Stimulated activated CD8-positive, alpha-beta memory T cell treated with anti-CD3 and anti-CD28 coated beads, Interleukin-12 subunit alpha, Interleukin-12 subunit beta, amount 100 ng/mL, for 1 hour (primary cell): ENCODE results near the gene NOXA1.
A peak's percentile ranks its signal among the peaks of the same experiment; 100 is the strongest.
"Not testable (repeated sequence)": the region's sequence is repeated elsewhere in the genome, so short reads cannot be mapped to it uniquely, and the experiment has no call there.

Experiments used
- DNase-seq: peaks from one replicate; pipeline ENCODE4 v3.0.0-alpha.2; 2020; ENCODE audit warnings: low read depth

NOXA1 gene, protein sequence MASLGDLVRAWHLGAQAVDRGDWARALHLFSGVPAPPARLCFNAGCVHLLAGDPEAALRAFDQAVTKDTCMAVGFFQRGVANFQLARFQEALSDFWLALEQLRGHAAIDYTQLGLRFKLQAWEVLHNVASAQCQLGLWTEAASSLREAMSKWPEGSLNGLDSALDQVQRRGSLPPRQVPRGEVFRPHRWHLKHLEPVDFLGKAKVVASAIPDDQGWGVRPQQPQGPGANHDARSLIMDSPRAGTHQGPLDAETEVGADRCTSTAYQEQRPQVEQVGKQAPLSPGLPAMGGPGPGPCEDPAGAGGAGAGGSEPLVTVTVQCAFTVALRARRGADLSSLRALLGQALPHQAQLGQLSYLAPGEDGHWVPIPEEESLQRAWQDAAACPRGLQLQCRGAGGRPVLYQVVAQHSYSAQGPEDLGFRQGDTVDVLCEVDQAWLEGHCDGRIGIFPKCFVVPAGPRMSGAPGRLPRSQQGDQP

DNA sequence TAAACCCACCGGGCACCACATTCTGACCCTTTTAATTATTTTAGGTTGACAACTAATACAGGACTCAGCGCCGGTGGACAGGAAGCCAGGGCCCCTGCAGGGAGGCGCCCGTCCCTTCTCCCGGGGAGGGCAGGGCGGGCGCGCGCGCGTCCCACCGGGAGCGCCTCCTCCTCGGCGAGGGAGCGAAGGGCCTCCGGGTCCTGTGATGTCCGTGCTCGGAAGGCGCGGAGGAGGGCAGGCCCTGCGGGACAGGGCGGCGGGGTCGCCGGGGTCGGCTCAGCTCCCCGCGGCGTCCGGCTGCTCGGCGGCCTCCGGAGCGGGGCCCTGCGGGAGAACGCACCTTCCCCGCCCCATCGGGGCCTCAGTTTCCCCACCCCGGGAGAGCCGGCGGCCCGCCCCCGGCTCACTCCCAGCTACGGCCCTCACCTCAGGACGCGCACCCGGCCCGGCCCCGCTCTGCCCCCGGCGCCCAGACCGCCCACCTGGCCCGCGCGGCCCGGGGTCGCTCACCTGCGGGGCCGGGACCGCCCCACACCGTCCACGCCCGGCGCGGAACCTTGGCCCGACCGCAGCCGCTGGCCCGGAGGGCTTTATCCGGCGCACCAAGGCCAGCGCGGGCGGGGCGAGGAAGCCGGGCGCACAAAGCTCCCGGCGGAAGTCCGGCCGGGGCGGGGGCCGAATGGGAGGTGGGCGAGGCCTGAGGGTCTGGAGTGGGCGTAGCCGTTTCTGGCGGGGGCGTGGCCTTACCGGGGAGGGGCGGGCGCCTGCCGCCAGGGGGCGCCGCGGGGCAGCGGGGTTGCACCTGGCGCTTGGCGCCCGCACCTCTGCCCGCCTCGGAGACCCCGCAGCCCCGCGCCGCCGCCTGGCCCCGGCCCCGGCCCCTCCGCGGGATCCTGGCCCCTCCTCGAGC lies at the start of gene NOXA1, which contains the start of gene EXD3:
TSS of gene NOXA1 (plus strand) at position 790 of the 910 bp plus-strand sequence. CDS start 137 bp downstream, outside the sequence.
TSS of gene EXD3 (minus strand) at position 559 of the 910 bp plus-strand sequence. CDS start 27,805 bp downstream, outside the sequence.
- DNase-seq, result peak; percentile 88

DNA sequence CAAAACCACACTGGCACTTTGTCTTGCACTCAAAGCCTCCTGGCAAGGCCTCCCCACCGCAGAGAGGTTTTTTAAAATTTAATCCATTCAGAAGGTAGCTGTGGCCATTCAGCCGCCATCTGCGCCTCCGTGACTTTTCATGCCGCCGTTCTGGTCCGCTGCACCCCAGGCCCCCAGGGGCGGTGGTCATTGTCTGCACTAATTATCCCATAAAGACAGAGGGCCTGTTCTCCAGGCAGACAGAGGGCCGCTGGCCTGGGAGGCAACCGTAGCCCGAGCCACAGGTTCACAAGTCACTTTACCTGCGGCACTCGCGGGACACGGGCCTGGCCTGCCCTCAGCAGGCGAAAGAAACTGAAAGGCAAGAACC lies 49.6 kb upstream of the NOXA1 start:
- DNase-seq, result no peak

DNA sequence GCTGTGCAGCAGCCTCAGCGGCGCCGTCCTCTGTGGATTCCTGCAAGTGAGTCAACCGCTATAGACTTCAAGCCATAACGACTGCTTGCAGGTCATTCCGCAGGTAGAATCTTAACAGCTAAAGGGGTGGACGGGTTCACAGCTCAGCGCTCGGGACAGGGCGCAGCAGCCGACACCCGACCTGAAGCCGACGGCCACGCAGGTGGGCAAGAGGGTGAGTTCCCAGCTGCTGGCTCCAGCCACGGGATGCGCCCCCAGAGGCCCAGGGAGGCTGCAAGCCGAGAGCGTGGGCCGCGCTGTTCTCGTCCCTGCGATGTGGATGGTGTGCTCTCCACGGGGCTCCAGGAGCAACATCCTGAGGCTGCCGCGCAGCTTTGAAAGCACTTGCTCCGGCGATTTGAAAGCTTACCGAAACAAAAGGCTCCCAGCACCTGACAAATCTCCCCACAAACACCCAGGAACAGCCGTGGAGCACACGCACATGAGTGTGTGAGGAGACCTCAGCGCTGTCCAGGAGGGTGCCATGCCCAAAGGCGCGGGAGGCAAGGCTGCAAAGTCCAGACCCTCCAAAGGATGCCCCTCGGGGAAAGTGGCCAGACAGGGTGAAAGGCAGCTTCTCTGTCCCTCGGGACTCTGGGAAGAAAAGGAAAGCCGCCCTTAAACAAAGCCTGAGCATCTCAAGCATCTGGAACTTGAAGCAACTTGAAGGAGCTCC lies 48.9 kb upstream of the NOXA1 start:
- DNase-seq, result no peak

DNA sequence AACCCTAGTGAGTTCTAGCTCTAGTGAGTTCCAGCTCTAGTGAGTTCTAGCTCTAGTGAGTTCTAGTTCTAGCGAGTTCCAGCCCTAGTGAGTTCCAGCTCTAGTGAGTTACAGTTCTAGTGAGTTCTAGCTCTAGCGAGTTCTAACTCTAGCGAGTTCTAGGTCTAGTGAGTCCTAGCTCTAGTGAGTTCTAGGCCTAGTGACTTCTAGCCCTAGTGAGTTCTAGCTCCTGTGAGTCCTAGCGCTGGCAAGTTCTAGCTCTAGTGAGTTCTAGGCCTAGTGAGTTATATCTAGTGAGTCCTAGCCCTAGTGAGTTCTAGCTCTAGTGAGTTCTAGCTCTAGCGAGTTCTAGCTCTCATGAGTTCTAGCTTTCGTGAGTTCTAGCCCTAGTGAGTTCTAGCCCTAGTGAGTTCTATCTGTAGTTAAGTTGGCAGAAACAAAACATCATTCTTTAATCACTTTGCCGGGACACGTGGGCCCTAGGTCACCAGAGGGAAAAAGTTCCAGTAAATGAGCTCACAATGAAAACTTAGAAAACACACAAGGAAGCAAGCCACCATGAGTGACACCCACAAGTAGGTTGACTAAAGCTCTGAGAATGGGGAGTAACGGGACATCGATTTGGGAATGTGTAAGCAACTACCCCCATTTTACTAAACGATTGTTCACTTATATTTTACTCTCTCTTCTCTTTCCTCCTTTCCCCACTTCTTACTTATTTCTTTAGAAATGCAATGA lies 47.7 kb upstream of the NOXA1 start:
- DNase-seq, result no peak

DNA sequence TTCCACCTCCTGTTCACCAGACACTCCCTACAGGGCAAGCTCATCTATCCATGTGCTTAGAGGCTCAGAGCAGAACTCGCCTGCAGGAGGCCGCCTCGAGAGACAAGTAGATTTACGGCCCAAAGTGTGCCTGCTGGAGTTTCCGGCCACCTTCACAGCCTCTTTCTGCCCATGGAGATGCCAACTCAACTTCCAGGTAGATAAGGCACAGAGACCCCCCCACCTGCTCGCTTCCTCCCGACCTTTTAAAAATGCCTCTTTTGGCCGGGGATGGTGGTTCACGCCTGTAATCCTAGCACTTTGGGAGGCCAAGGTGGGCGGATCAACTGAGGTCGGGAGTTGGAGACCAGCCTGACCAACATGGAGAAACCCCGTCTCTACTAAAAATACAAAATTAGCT lies 46.8 kb upstream of the NOXA1 start:
- no peak for DNase-seq

DNA sequence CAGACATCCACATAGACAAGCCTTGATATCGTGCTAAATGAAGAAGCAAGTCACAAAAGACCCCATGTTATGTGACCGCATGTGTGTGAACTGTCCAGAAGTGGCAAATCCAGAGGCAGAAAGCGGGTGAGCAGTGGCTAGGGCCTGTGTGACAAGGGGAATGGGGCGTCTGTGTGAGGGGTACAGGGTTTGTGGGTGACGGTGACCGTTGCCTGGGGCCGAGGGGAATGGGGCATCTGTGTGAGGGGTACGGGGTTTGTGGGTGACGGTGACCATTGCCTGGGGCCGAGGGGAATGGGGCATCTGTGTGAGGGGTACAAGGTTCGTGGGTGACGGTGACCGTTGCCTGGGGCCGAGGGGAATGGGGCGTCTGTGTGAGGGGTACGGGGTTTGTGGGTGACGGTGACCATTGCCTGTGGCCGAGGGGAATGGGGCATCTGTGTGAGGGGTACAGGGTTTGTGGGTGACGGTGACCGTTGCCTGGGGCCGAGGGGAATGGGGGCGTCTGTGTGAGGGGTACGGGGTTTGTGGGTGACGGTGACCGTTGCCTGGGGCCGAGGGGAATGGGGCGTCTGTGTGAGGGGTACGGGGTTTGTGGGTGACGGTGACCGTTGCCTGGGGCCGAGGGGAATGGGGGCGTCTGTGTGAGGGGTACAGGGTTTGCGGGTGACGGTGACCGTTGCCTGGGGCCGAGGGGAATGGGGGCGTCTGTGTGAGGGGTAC lies 44.3 kb upstream of the NOXA1 start:
- not testable (repeated sequence) for DNase-seq

DNA sequence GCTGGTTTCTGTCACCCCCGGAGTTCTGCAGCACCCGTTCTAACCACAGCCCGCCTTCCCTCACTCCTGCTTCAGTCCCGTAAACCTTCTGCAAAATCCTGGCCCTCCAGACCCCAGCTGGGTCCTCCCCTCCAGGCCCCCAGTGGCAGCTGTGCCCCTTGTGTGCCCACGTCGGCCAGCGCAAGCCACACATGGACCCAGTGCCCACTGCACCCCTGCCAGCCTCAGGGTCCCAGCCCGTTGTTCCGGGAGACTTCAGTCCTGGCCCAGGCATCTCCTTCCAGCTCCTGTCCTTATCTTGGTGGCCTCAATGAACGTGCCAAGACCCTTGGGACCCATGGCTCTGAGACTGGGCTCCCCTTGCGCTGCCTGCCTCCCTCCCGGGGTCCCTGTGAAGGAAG lies 43.4 kb upstream of the NOXA1 start:
- DNase-seq, result no peak

DNA sequence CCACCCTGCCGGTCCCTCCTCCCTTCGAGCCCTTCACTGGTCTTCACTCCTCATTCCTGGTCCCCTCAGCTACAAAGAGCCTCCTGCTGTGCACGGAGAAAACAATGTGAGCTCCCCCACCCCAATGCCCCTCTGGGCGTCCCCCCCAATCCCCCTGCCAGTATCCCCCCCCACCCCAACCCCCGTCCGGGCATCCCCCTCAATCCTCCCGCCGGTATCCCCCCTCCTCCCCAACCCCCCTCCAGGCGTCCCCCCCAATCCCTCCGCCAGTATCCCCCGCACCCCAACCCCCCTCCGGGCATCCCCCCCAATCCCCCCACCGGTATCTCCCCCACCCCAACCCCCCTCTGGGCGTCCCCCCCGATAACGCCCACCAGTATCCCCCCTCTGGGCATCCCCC lies 43.0 kb upstream of the NOXA1 start:
- no peak for DNase-seq

DNA sequence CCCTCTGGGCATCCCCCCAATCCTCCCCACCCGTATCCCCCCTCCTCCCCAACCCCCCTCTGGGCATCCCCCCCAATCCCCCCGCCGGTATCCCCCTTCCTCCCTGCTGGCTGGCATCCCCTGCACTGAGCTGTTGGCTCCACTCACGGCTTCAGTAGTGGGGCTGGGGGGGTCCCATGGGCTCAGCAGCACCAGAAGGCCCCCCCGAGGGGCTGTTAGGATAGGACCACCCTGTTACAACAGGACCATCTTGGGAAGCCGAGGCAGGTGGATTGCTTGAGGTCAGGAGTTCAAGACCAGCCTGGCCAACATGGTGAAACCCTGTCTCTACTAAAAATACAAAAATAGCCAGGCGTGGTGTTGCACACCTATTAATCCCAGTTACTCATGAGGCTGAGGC lies 42.6 kb upstream of the NOXA1 start:
- no peak for DNase-seq

DNA sequence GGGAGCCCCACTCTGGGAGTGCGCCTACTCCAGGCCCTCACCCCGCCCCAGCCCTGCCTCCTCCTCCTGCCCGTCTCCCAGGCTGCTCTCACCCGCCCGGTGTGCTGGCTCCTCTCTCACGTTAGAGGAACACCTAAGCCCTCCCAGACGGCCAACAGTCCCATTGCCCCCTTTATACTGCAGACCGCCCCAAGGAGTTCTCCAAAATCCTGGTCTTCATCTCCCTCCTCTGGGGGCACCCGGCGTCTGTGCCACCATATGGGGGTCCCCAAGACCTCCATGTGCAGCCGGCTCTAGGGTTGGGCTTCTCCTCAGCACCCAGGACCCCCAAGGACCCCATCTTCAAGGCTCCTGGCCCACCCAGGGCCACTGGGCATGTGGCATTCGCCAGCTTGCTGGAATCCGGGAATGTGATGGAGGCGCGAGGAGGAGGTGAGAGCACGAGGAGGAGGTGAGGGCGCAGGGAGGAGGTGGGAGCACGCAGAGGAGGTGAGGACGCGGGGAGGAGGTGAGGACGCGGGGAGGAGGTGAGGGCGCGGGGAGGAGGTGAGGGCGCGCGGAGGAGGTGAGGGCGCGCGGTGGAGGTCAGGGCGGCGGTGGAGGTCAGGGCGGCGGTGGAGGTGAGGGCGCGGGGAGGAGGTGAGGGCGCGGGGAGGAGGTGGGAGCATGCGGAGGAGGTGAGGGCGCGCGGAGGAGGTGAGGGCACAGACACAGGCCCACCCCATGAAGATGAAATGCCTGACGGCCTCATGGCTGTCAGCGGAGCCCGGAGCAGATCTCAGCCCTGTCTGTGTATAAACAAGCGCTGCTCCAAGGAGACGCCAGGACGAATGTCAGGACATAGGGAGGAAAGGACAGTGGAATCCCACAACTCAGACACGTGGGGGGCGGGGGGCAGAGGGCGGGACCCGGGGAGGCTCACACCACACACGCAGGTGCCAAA lies 41.4 kb upstream of the NOXA1 start:
- no peak for DNase-seq

DNA sequence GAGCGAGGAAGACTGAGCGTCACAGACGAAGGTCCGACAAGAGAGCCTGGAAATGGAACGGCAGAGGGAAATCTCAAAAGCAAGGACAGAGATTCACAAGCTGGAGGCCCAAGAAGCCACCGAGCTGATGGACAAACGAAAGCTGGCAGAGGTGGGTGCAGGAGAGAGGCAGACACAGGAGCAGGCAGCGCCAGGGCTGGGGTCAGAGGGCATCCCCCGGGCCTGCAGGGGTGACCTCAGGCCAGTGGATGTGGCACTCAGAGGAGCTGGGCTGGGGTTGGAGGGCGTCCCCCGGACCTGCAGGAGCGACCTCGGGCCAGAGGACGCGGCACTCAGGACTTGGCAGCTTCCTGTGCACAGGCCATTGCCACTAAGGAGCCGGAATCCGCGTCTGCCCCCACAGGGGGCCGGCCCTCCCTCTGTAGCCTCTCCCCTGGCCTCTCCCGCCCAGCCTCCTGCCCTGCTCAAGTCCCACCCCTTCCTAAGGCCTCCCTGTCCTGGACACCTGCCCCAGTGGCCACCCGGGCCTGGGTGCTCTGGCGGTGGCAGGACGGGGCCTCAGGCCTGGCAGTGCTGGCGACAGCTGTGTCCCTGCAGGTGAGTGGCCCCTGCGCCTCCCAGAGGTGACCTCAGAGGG lies 40.6 kb upstream of the NOXA1 start:
- no peak for DNase-seq

DNA sequence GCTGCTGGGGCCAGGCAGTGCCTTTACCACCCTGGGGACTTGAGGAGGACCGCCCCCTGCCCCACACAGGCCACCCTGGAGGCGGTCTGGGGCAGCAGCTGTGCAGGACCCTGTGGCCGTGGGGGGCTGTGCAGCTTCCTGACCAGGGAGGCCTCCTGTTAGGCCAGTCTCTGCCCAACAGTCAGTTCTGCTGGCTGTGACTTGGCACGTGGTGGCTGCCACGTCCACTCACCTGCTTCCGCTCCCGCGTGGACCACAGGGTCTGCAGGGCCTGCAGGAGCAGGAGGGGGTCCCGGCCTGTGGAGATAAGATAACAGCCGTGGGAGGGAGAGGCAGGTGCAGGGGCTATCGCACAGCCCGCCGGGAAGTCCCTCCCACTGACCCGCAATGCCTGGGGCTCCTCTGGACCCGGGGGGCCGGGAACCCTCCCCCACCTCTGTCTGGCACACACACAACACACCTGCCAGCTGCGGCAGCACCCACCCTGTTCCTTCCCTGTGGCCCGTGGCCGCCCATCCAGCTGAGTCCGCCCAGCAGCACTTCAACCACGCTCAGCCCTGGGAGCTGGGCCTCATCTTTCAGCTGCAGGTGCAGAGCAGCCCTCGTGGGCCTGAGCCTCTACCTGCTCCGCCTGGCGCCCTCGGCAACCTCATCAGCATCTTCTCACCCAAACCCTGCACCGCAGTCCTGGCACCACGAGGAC lies 40.0 kb upstream of the NOXA1 start:
- no peak for DNase-seq

DNA sequence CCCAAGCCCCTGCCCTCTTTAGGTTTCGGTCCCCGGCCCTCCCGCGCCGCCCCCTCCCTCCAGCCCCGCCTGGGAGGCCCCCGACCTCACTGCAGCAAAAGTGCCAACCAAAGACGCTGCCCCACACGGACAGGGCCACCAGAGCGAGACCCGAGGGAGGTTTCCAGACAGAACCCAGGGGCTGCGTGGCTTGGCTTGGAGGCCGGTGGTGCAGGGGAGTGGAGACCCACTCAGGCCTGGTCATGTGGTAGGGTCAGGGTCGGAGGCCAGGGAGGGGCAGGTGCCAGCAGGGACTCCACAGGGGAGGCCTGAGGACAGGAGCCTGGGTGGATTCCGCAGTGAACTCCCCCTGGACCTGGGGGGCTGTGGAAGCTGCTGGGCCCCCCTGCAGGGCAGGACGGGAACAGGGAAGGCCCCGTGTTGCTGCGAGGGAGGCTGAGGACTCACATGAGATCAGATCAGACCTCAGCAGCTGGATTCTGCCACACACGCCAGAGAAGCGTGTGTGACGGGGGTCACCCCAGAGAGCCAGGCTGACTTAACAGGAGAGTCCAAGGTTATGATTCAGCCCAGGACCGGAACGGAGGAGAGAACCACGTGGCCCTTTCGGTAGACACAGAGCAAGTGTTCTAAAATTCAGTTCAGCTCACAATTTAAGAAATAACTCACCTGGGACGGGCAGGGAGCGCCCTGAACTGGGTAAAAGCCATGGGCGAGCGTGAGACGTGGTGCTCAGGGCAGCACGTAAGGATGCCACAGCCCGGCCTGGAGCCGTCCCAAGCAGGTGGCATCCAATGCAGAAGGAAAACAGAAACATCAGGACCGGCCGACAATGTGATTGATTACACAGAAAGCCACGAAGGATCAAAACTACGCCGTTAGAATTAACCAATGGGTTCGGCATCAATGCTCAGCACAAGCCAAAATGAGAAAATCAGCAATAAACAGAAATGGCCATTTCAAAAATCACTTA lies 39.1 kb upstream of the NOXA1 start:
- no peak for DNase-seq

DNA sequence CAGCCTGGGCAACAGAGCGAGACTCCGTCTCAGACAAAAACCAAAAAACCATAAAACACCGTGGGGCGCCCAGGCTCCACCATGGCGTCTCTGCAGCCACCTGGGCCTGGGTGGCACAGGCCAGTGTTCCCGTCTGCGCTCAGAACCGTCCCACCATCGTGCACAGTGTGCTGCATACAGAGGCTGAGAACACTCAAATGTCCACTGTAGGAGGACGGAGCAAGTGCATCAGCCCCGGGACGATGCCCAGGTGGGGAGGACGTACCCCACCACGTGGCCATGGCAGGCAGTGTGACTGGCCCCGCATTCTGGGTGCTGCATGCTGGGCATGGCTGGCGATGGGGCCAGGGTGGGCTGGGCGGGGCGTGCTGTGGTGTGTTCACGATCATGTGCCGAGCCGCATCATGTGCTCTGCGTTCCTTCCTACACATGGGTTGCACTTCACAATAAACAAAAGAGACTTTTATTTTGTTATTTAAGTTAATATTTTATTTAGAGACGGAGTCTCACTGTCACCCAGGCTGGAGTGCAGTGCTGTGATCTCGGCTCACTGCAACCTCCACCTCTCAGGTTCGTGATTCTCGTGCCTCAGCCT lies 38.0 kb upstream of the NOXA1 start:
- no peak for DNase-seq

DNA sequence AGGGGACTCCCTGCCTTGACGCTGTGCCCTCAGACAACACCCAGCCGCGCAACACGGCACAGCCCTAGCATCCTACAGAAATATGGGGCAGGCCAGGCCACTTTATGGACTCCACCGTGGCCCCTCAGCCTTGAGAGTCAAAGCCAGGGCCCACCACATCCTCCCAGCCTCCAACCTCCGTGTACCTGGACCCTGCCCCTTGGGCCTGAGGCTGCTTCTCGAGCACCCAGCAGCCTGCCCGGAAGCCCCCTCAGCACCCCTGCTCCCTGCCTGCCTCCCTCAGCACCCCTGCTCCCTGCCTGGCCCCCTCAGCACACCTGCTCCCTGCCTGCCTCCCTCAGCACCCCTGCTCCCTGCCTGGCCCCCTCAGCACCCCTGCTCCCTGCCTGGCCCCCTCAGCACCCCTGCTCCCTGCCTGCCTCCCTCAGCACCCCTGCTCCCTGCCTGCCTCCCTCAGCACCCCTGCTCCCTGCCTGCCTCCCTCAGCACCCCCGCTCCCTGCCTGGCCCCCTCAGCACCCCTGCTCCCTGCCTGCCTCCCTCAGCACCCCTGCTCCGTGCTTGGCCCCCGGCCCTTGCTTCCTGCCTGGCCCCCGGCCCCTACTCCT lies 36.6 kb upstream of the NOXA1 start:
- not testable (repeated sequence) for DNase-seq

DNA sequence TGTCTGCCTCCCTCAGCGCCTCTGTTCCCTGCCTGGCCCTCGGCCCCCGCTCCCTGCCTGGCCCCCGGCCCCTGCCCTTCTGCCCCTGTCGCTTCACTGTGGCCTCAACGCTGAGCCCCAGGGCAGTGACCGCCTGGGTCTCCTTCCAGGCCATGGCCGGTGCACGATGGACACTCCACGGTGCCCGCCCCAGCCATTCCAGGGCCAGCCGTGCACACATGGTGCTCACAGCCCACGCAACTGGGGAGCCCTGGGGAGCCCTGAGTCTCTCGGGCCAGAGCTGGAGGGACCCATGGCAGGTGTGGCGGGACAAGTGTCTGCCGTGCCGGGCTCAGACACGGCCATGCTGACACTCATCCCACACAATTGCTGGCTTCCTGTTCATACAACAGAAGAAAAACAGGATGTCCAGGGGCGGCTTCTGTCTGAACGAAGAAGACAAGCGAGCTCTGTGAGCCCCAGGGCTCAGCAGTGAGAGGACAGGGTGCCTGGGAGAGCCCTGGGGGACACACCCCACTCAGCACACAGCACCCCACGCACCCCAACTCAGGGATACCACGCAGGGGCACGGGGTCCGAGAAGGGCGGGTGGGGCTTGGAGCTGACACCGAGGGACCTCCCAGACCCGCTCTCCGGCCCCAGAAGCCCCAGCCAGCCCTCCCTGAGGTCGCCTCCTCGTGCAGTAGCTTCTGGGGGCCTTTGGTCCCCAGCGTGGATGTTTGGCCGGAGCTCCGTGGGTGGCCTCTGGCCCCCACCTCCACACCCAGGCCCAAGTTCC lies 35.9 kb upstream of the NOXA1 start:
- DNase-seq, result no peak
